HepG2 (cell line): ENCODE measurements around the gene C21orf91. TPM values are rescaled to one million over a fixed set of nuclear protein-coding genes. Genes with fewer than 3 reads are reported as not detected.

Source experiments
- ATAC-seq: fragments of 200-7000 bp; cut with Tn5 transposase; 3 replicates; pipeline ENCODE4 v1.9.1; 2020; ENCODE audit warnings: mild to moderate bottlenecking, moderate library complexity
- BruUV-seq: library from RNA; stranded (reverse); fragments of 400-500 nt; replicated peaks from 2 replicates; lab custom pipeline; 2021; lab: Mats Ljungman, UMichigan
- CTCF ChIA-PET: fragments of 300-600 bp; formaldehyde crosslinking; extraction: SDS; loops from one replicate; lab custom pipeline; 2021; ENCODE audit warnings: low total read pairs, inconsistent platforms, low intra/inter-chr PET ratio; lab: Yijun Ruan, JAX
- POLR2A ChIA-PET: fragments of 350-600 bp; sonication (Branson Sonifier 250); formaldehyde crosslinking; loops from one replicate; lab custom pipeline; 2020; ENCODE audit warnings: antibody characterized with exemption, inconsistent platforms; lab: Yijun Ruan, JAX
- DNase-seq: peaks from one replicate; pipeline ENCODE4 v3.0.0-alpha.2; 2015; ENCODE audit warnings: low spot score
- FAIRE-seq: peaks from 3 replicates; lab custom pipeline; 2011; peaks lifted over from hg19 to GRCh38; lab: Jason Lieb, UNC
- H2AFZ ChIP-seq: one replicate; pipeline ENCODE4 v1.6.1; 2011; ENCODE audit warnings: low read length, inconsistent platforms
- H3K27ac ChIP-seq: fragments of 300-600 bp; 3 replicates; pipeline ENCODE4 v1.8.0; 2011; ENCODE audit warnings: mixed run types, mild to moderate bottlenecking, mixed read lengths, low read length, inconsistent platforms; ENCODE audit not compliant: insufficient read depth; ENCODE audit errors: extremely low read length
- H3K27me3 ChIP-seq, 2 experiments: fragments of 200-600 bp in 1 of 2; 2 replicates in 1 of 2; 3 replicates in 1 of 2; pipeline versions ENCODE4 v1.6.0 to v1.8.0; 2011; ENCODE audit warnings: low read length in 2 of 2, mild to moderate bottlenecking in 2 of 2, moderate library complexity in 2 of 2, inconsistent platforms in 1 of 2; ENCODE audit not compliant: insufficient read depth in 2 of 2, control insufficient read depth in 1 of 2
- H3K36me3 ChIP-seq, 2 experiments: fragments of 200-600 bp in 1 of 2; replicated peaks in 1 of 2; 2 replicates in 1 of 2; 3 replicates in 1 of 2; pipeline versions ENCODE4 v1.5.1 to v1.8.0; 2011; ENCODE audit warnings: low read length in 2 of 2, inconsistent platforms in 1 of 2; ENCODE audit not compliant: insufficient read depth in 2 of 2, control insufficient read depth in 1 of 2
- H3K4me1 ChIP-seq: 2 replicates; pipeline ENCODE4 v1.5.1; 2012; ENCODE audit warnings: low read length, inconsistent platforms; ENCODE audit not compliant: insufficient read depth
- H3K4me2 ChIP-seq: 2 replicates; pipeline ENCODE4 v1.6.0; 2011; ENCODE audit warnings: low read depth, low read length, inconsistent platforms
- H3K4me3 ChIP-seq, 3 experiments: fragments of 200-600 bp in 1 of 3; sonication (generic), shearing (Covaris generic) in 1 of 3; replicated peaks in 1 of 3; 2 replicates each; pipeline ENCODE4 v1.5.1; 2011 to 2016; ENCODE audit warnings: low read length in 3 of 3, inconsistent platforms in 2 of 3, low read depth in 2 of 3, mild to moderate bottlenecking in 2 of 3, control low read depth in 1 of 3, mixed read lengths in 1 of 3; ENCODE audit not compliant: insufficient read depth in 1 of 3
- H3K79me2 ChIP-seq: one replicate; pipeline ENCODE4 v1.6.1; 2011; ENCODE audit warnings: low read length, inconsistent platforms; ENCODE audit not compliant: insufficient read depth
- H3K9ac ChIP-seq: 2 replicates; pipeline ENCODE4 v1.6.0; 2011; ENCODE audit warnings: mild to moderate bottlenecking, low read depth, low read length, inconsistent platforms; ENCODE audit not compliant: insufficient read depth
- H3K9me3 ChIP-seq: 2 replicates; pipeline ENCODE4 v1.5.1; 2012; ENCODE audit warnings: mild to moderate bottlenecking, low read length
- H4K20me1 ChIP-seq: 2 replicates; pipeline ENCODE4 v1.6.0; 2011; ENCODE audit warnings: inconsistent platforms, mild to moderate bottlenecking, low read length, moderate library complexity; ENCODE audit not compliant: insufficient read depth
- ATF3 ChIP-seq: sonication (generic); formaldehyde crosslinking; IDR thresholded peaks from 2 replicates; pipeline ENCODE4 v1.4.0; 2020; ENCODE audit warnings: missing genetic modification reagents
- CC2D1A ChIP-seq: sonication (generic); formaldehyde crosslinking; IDR thresholded peaks from 2 replicates; pipeline ENCODE4 v1.8.1; 2023; ENCODE audit warnings: mild to moderate bottlenecking, missing genetic modification reagents
- KLF6 ChIP-seq: IDR thresholded peaks from 2 replicates; pipeline ENCODE4 v1.8.0; 2016; ENCODE audit warnings: missing biosample characterization, missing genetic modification reagents
- TOPORS ChIP-seq: sonication (generic); formaldehyde crosslinking; IDR thresholded peaks from 2 replicates; pipeline ENCODE4 v1.8.0; 2023; ENCODE audit warnings: mild to moderate bottlenecking, missing genetic modification reagents
- YEATS4 ChIP-seq: sonication (generic); formaldehyde crosslinking; IDR thresholded peaks from 2 replicates; pipeline ENCODE4 v1.4.0; 2020; ENCODE audit warnings: missing genetic modification reagents, borderline replicate concordance
- ZNF562 ChIP-seq: sonication (generic); formaldehyde crosslinking; IDR thresholded peaks from 2 replicates; pipeline ENCODE4 v1.8.0; 2022; ENCODE audit warnings: missing genetic modification reagents, borderline replicate concordance
- ZSCAN25 ChIP-seq: sonication (generic); formaldehyde crosslinking; IDR thresholded peaks from 2 replicates; pipeline ENCODE4 v1.8.0; 2022; ENCODE audit warnings: mild to moderate bottlenecking, missing genetic modification reagents
- WGBS: methylation state at CpG from one replicate; pipeline ENCODE4 v1.1.6; 2017; ENCODE audit warnings: low lambda C conversion rate; 5-methylcytosine and 5-hydroxymethylcytosine counted together
- in situ Hi-C: cut with HindIII; loops from 2 replicates; pipeline ENCODE4 v1.10.0; 2017; ENCODE audit warnings: low pct_unique_long_range_greater_than_20kb; ENCODE audit not compliant: extremely low pct_ligation_motif_present
- intact Hi-C: fragments of 100-400 bp; cut with micrococcal nuclease; formaldehyde crosslinking; loops from one replicate; pipeline ENCODE4 v1.10.0; 2022; ENCODE audit not compliant: unreplicated experiment
- polyA plus RNA-seq, 8 experiments: library from polyadenylated mRNA; depleted of rRNA in 3 of 8; stranded (reverse) in 7 of 8; unstranded in 1 of 8; fragments of >200 nt; fragmentation: Illumina TruSeq in 4 of 8; extraction: Trizol in 4 of 8; gene quantifications; 2 replicates each; pipeline versions ENCODE4 v1.2.1 to v1.2.3, GENCODE V29; 2011 to 2016; ENCODE audit warnings: low read depth in 4 of 8, missing spikeins in 1 of 8, mixed read lengths in 1 of 8; ENCODE audit not compliant: insufficient read depth in 1 of 8
- total RNA-seq, 5 experiments: library from RNA; depleted of rRNA; stranded (reverse); fragments of >200 nt; fragmentation: Illumina TruSeq; extraction: Trizol; gene quantifications; 2 replicates each; pipeline ENCODE4 v1.2.3, GENCODE V29; 2016; ENCODE audit warnings: low read depth in 1 of 5
- TF ChIP-seq, protein P1 (sequence below): fragments of 450-650 bp; IDR thresholded peaks from 2 replicates; pipeline ENCODE4 v1.6.1; 2017
- TF ChIP-seq, protein P2 (sequence below): sonication (generic); formaldehyde crosslinking; IDR thresholded peaks from 2 replicates; pipeline ENCODE4 v1.4.0; 2020; ENCODE audit warnings: missing genetic modification reagents
- TF ChIP-seq, protein P3 (sequence below): sonication (generic); formaldehyde crosslinking; IDR thresholded peaks from 2 replicates; pipeline ENCODE4 v1.9.0; 2021; ENCODE audit warnings: missing genetic modification reagents, borderline replicate concordance
- TF ChIP-seq, protein P4 (sequence below): sonication (generic); formaldehyde crosslinking; IDR thresholded peaks from 2 replicates; pipeline ENCODE4 v1.5.1; 2020; ENCODE audit warnings: mild to moderate bottlenecking, moderate library complexity, missing genetic modification reagents

Gene C21orf91
- total and polyA plus RNA-seq, 2 of the 13 experiments (the other 11 are each of a cell fraction or from before 2014, with no cell fraction given): 2.9 to 7.8 TPM

GRCh38 chr21:17858747-17859146, 39.6 kb upstream of the C21orf91 start:
- DNase-seq: no peak
- H3K4me2 ChIP-seq: no peak overlapping the region
- in situ Hi-C loops: no loop called here
- no TSS peak for BruUV-seq
- H3K4me3 ChIP-seq: no peak overlapping the region
- H2AFZ ChIP-seq: no peak overlapping the region
- no peak overlapping the region for H3K27ac ChIP-seq
- no peaks in the 10 kb centered on the region for H3K36me3 ChIP-seq
- intact Hi-C loops: no loop called here
- POLR2A ChIA-PET: no interaction called here
- no peak for FAIRE-seq
- 7% methylated on average over 2 of the region's 2 CpGs for WGBS
- no peak for TF ChIP-seq TOPORS (CRISPR knock-in tag)
- TF ChIP-seq, protein P1, sequence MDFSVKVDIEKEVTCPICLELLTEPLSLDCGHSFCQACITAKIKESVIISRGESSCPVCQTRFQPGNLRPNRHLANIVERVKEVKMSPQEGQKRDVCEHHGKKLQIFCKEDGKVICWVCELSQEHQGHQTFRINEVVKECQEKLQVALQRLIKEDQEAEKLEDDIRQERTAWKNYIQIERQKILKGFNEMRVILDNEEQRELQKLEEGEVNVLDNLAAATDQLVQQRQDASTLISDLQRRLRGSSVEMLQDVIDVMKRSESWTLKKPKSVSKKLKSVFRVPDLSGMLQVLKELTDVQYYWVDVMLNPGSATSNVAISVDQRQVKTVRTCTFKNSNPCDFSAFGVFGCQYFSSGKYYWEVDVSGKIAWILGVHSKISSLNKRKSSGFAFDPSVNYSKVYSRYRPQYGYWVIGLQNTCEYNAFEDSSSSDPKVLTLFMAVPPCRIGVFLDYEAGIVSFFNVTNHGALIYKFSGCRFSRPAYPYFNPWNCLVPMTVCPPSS: no peak
- no peak for TF ChIP-seq CC2D1A (CRISPR knock-in tag)
- TF ChIP-seq KLF6: no peak
- no peak for TF ChIP-seq YEATS4 (CRISPR knock-in tag)
- no peak for TF ChIP-seq ZNF562 (CRISPR knock-in tag)
- no peak for TF ChIP-seq ATF3 (CRISPR knock-in tag)
- TF ChIP-seq, all 625 proteins: peak for 0
- no peaks in the 10 kb centered on the region for H3K9me3 ChIP-seq
- no peak overlapping the region for H3K9ac ChIP-seq
- CTCF ChIA-PET: no interaction called here
- H3K79me2 ChIP-seq: no peaks in the 10 kb centered on the region
- H3K27me3 ChIP-seq: 0 out of 5 replicates have a peak, but pooled peaks cover 0 to 1% of the 10 kb centered on the region in 2 experiments
- ATAC-seq: no peak
- H3K4me1 ChIP-seq: no peaks in the 10 kb centered on the region
- H4K20me1 ChIP-seq: no peaks in the 10 kb centered on the region

DNA sequence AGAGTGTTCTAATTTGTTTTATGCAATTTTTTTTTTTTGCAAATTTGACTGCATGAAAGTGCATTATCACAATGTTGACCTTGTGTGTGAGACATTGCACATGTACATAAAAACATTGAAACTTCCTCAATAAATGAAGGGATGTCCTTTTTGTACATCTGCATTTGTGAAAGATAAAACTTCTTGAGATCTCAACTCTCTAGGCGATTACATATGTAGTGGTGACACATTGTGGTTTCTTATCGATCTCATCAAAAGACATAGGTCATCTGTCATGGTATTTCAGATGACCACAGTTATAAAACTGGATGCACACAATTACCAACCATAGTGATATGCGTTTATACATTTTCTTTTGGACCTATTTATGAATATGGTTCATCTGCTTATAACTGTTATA, 35.6 kb upstream of the C21orf91 start:
- intact Hi-C loops (no loop called here), in situ Hi-C loops (no loop called here)
- ChIA-PET CTCF (no interaction called here), POLR2A (no interaction called here)
- Histone ChIP-seq H3K27me3 (no peaks in the 10 kb centered on the region), H3K4me1 (no peaks in the 10 kb centered on the region), H4K20me1 (no peaks in the 10 kb centered on the region), H3K36me3 (no peaks in the 10 kb centered on the region), H3K79me2 (no peaks in the 10 kb centered on the region), H3K9me3 (no peaks in the 10 kb centered on the region), H2AFZ (no peak overlapping the region), H3K9ac (no peak overlapping the region), H3K4me2 (no peak overlapping the region), H3K4me3 (no peak overlapping the region), H3K27ac (no peak overlapping the region)
- BruUV-seq: no TSS peak
- FAIRE-seq: no peak
- WGBS: 0% methylated on average over 3 of the region's 3 CpGs
- DNase-seq: no peak
- no peak for ATAC-seq
- TF ChIP-seq, protein P2, sequence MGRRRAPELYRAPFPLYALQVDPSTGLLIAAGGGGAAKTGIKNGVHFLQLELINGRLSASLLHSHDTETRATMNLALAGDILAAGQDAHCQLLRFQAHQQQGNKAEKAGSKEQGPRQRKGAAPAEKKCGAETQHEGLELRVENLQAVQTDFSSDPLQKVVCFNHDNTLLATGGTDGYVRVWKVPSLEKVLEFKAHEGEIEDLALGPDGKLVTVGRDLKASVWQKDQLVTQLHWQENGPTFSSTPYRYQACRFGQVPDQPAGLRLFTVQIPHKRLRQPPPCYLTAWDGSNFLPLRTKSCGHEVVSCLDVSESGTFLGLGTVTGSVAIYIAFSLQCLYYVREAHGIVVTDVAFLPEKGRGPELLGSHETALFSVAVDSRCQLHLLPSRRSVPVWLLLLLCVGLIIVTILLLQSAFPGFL: no peak
- TF ChIP-seq KLF6 (no peak), ZSCAN25 (CRISPR knock-in tag) (no peak)
- TF ChIP-seq, protein P3, sequence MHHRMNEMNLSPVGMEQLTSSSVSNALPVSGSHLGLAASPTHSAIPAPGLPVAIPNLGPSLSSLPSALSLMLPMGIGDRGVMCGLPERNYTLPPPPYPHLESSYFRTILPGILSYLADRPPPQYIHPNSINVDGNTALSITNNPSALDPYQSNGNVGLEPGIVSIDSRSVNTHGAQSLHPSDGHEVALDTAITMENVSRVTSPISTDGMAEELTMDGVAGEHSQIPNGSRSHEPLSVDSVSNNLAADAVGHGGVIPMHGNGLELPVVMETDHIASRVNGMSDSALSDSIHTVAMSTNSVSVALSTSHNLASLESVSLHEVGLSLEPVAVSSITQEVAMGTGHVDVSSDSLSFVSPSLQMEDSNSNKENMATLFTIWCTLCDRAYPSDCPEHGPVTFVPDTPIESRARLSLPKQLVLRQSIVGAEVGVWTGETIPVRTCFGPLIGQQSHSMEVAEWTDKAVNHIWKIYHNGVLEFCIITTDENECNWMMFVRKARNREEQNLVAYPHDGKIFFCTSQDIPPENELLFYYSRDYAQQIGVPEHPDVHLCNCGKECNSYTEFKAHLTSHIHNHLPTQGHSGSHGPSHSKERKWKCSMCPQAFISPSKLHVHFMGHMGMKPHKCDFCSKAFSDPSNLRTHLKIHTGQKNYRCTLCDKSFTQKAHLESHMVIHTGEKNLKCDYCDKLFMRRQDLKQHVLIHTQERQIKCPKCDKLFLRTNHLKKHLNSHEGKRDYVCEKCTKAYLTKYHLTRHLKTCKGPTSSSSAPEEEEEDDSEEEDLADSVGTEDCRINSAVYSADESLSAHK (CRISPR knock-in tag): no peak
- TF ChIP-seq, protein P4, sequence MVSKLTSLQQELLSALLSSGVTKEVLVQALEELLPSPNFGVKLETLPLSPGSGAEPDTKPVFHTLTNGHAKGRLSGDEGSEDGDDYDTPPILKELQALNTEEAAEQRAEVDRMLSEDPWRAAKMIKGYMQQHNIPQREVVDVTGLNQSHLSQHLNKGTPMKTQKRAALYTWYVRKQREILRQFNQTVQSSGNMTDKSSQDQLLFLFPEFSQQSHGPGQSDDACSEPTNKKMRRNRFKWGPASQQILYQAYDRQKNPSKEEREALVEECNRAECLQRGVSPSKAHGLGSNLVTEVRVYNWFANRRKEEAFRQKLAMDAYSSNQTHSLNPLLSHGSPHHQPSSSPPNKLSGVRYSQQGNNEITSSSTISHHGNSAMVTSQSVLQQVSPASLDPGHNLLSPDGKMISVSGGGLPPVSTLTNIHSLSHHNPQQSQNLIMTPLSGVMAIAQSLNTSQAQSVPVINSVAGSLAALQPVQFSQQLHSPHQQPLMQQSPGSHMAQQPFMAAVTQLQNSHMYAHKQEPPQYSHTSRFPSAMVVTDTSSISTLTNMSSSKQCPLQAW (CRISPR knock-in tag): no peak
